Neural progenitor cell (in vitro differentiated cells): ENCODE measurements around the gene RXFP1. TPM values are rescaled to one million over a fixed set of nuclear protein-coding genes. Genes with fewer than 3 reads are reported as not detected.
"Not testable (repeated sequence)": the region's sequence is repeated elsewhere in the genome, so short reads cannot be mapped to it uniquely, and the experiment has no call there.

Source experiments
- DNase-seq: peaks from one replicate; pipeline ENCODE4 v3.0.0-alpha.2; 2016; ENCODE audit warnings: low spot score
- H2AFZ ChIP-seq: fragments of 200-600 bp; sonication (generic); replicated peaks from 2 replicates; pipeline ENCODE4 v1.6.1; 2016; ENCODE audit warnings: antibody characterized with exemption
- H3F3A ChIP-seq: fragments of 200-600 bp; sonication (generic); 2 replicates; pipeline ENCODE4 v1.6.1; 2016; ENCODE audit warnings: antibody characterized with exemption, low read depth
- H3K27ac ChIP-seq: fragments of 200-600 bp; sonication (generic); 2 replicates; pipeline ENCODE4 v1.5.1; 2016; ENCODE audit warnings: mild to moderate bottlenecking
- H3K27me3 ChIP-seq: fragments of 200-600 bp; sonication (generic); 2 replicates; pipeline ENCODE4 v1.6.1; 2016; ENCODE audit warnings: mild to moderate bottlenecking, moderate library complexity
- H3K36me3 ChIP-seq: fragments of 200-600 bp; sonication (generic); 2 replicates; pipeline ENCODE4 v1.5.1; 2016
- H3K4me1 ChIP-seq: fragments of 200-600 bp; sonication (generic); 2 replicates; pipeline ENCODE4 v1.6.1; 2016; ENCODE audit warnings: mixed run types
- H3K4me2 ChIP-seq: fragments of 200-600 bp; sonication (generic); 2 replicates; pipeline ENCODE4 v1.6.1; 2016
- H3K4me3 ChIP-seq: fragments of 200-600 bp; sonication (generic); 2 replicates; pipeline ENCODE4 v1.5.1; 2016
- H3K79me2 ChIP-seq: fragments of 200-600 bp; sonication (generic); 2 replicates; pipeline ENCODE4 v1.6.1; 2016; ENCODE audit warnings: low read depth
- H3K9ac ChIP-seq: fragments of 200-600 bp; sonication (generic); 2 replicates; pipeline ENCODE4 v1.6.1; 2016
- H3K9me3 ChIP-seq: fragments of 200-600 bp; sonication (generic); 2 replicates; pipeline ENCODE4 v1.5.1; 2016; ENCODE audit warnings: low read depth
- H4K20me1 ChIP-seq: fragments of 200-600 bp; sonication (generic); 2 replicates; pipeline ENCODE4 v1.6.1; 2016; ENCODE audit warnings: low read depth
- H3K27ac Mint-ChIP-seq: 3 replicates; pipeline ENCODE4 v1.8.0; 2021; ENCODE audit warnings: mixed read lengths
- H3K27me3 Mint-ChIP-seq: 2 replicates; pipeline ENCODE4 v1.8.0; 2022; ENCODE audit warnings: low read depth, mild to moderate bottlenecking, inconsistent platforms, moderate library complexity, mixed read lengths; ENCODE audit not compliant: insufficient read depth
- H3K36me3 Mint-ChIP-seq: 3 replicates; pipeline ENCODE4 v1.8.0; 2021; ENCODE audit warnings: mixed read lengths
- H3K4me1 Mint-ChIP-seq: 3 replicates; pipeline ENCODE4 v1.8.0; 2021; ENCODE audit warnings: mixed read lengths
- H3K4me3 Mint-ChIP-seq: 3 replicates; pipeline ENCODE4 v1.8.0; 2021; ENCODE audit warnings: mild to moderate bottlenecking, moderate library complexity, mixed read lengths
- H3K9me3 Mint-ChIP-seq: 3 replicates; pipeline ENCODE4 v1.8.0; 2020; ENCODE audit warnings: mixed read lengths
- EZH2 ChIP-seq: fragments of 200-600 bp; sonication (generic); IDR thresholded peaks from 2 replicates; pipeline ENCODE4 v1.6.1; 2017; ENCODE audit warnings: antibody characterized with exemption, mild to moderate bottlenecking, moderate library complexity
- EZH2phosphoT487 ChIP-seq: fragments of 200-600 bp; sonication (generic); IDR thresholded peaks from 2 replicates; pipeline ENCODE4 v1.6.1; 2017; ENCODE audit warnings: antibody characterized with exemption
- total RNA-seq: library from RNA; depleted of rRNA; stranded (reverse); fragments of >200 nt; gene quantifications from 2 replicates; pipeline ENCODE4 v1.2.3, GENCODE V29; 2015; ENCODE audit warnings: low replicate concordance
- TF ChIP-seq, protein P1 (sequence below): fragments of 200-600 bp; sonication (generic); IDR thresholded peaks from 2 replicates; pipeline ENCODE4 v1.5.1; 2017; ENCODE audit warnings: antibody characterized with exemption, mild to moderate bottlenecking

Gene RXFP1
- total RNA-seq, 1 donor from 2014 or later, result not detected

GRCh38 chr4:158663707-158664625, 142.3 kb downstream of the RXFP1 start:
- not testable (repeated sequence) for H4K20me1 ChIP-seq, H3F3A ChIP-seq, H3K4me1 Mint-ChIP-seq, H3K27me3 Mint-ChIP-seq, H3K9me3 ChIP-seq, H3K4me3 ChIP-seq, H2AFZ ChIP-seq, H3K9ac ChIP-seq, H3K27ac ChIP-seq, H3K9me3 Mint-ChIP-seq, H3K27ac Mint-ChIP-seq, H3K4me1 ChIP-seq, H3K27me3 ChIP-seq, DNase-seq, H3K36me3 ChIP-seq, H3K4me2 ChIP-seq, H3K4me3 Mint-ChIP-seq
- peaks cover 28% of the 10 kb centered on the region for H3K79me2 ChIP-seq
- peaks cover 14% of the 10 kb centered on the region for H3K36me3 Mint-ChIP-seq

GRCh38 chr4:158664806-158665205, 143.1 kb downstream of the RXFP1 start:
- no peaks in the 10 kb centered on the region for H3K36me3 ChIP-seq
- no peak overlapping the region for H3K9ac ChIP-seq
- H3K79me2 ChIP-seq, result peaks cover 37% of the 10 kb centered on the region
- H3K27me3 Mint-ChIP-seq, result no peaks in the 10 kb centered on the region
- peaks cover 2% of the 10 kb centered on the region for H3K4me1 Mint-ChIP-seq
- peaks cover 4% of the 10 kb centered on the region for H3F3A ChIP-seq
- H2AFZ ChIP-seq, result no peak overlapping the region
- peaks cover 3% of the 10 kb centered on the region for H3K9me3 Mint-ChIP-seq
- no peaks in the 10 kb centered on the region for H3K27me3 ChIP-seq
- DNase-seq, result no peak
- H3K27ac Mint-ChIP-seq, result no peak overlapping the region
- TF ChIP-seq, protein P1, sequence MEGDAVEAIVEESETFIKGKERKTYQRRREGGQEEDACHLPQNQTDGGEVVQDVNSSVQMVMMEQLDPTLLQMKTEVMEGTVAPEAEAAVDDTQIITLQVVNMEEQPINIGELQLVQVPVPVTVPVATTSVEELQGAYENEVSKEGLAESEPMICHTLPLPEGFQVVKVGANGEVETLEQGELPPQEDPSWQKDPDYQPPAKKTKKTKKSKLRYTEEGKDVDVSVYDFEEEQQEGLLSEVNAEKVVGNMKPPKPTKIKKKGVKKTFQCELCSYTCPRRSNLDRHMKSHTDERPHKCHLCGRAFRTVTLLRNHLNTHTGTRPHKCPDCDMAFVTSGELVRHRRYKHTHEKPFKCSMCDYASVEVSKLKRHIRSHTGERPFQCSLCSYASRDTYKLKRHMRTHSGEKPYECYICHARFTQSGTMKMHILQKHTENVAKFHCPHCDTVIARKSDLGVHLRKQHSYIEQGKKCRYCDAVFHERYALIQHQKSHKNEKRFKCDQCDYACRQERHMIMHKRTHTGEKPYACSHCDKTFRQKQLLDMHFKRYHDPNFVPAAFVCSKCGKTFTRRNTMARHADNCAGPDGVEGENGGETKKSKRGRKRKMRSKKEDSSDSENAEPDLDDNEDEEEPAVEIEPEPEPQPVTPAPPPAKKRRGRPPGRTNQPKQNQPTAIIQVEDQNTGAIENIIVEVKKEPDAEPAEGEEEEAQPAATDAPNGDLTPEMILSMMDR, result no peak
- no peak for TF ChIP-seq EZH2phosphoT487
- H3K4me1 ChIP-seq, result no peaks in the 10 kb centered on the region
- H3K27ac ChIP-seq, result no peak overlapping the region
- H3K9me3 ChIP-seq, result no peaks in the 10 kb centered on the region
- H4K20me1 ChIP-seq, result peaks cover 15% of the 10 kb centered on the region
- H3K4me3 ChIP-seq, result no peak overlapping the region
- H3K4me2 ChIP-seq, result no peak overlapping the region
- peaks cover 16% of the 10 kb centered on the region for H3K36me3 Mint-ChIP-seq
- H3K4me3 Mint-ChIP-seq, result no peak overlapping the region

DNA sequence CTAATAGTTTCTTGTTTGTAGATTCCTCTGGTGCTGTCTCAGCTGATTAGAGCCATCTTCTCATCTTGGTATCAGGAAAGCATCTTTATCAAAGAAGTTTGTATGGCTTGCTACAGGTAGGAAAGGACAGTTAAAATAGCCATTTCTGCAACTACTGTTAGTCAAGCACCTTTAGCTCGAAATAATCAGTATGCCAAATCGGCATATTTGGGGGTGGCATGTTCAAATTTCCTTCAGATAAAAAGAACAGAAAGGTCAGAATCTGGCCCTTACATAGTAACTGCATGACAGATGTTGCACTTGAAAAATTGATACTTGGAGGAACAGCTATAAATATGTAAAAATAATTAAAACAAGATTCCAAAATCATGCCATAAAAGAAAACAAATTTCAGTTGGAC, 145.2 kb downstream of the RXFP1 start:
- peaks cover 2% of the 10 kb centered on the region for H3K27me3 Mint-ChIP-seq
- Histone ChIP-seq H3K4me3 (no peak overlapping the region), H3K27ac (no peak overlapping the region), H3K9me3 (no peaks in the 10 kb centered on the region), H3K27me3 (no peaks in the 10 kb centered on the region), H3K79me2 (peaks cover 55% of the 10 kb centered on the region), H3K36me3 (no peaks in the 10 kb centered on the region), H4K20me1 (peaks cover 23% of the 10 kb centered on the region), H2AFZ (no peak overlapping the region), H3K4me2 (no peak overlapping the region), H3K4me1 (peaks cover 7% of the 10 kb centered on the region), H3K9ac (no peak overlapping the region), H3F3A (peaks cover 19% of the 10 kb centered on the region)
- no peak overlapping the region for H3K27ac Mint-ChIP-seq
- no peak for DNase-seq
- H3K36me3 Mint-ChIP-seq, result peaks cover 16% of the 10 kb centered on the region
- peaks cover 11% of the 10 kb centered on the region for H3K4me1 Mint-ChIP-seq
- peaks cover 3% of the 10 kb centered on the region for H3K9me3 Mint-ChIP-seq
- H3K4me3 Mint-ChIP-seq, result no peak overlapping the region
- TF ChIP-seq EZH2, result no peak
- TF ChIP-seq EZH2phosphoT487, result no peak
- TF ChIP-seq, protein P1, result no peak

GRCh38 chr4:158667651-158668198, 146.0 kb downstream of the RXFP1 start:
- Mint-ChIP-seq H3K4me1 (peaks cover 12% of the 10 kb centered on the region), H3K27ac (no peak overlapping the region), H3K4me3 (no peak overlapping the region), H3K27me3 (peaks cover 6% of the 10 kb centered on the region), H3K9me3 (peaks cover 3% of the 10 kb centered on the region), H3K36me3 (peaks cover 16% of the 10 kb centered on the region)
- no peaks in the 10 kb centered on the region for H3K9me3 ChIP-seq
- H3K27me3 ChIP-seq, result no peaks in the 10 kb centered on the region
- H3K4me3 ChIP-seq, result no peak overlapping the region
- no peak overlapping the region for H3K4me2 ChIP-seq
- H2AFZ ChIP-seq, result no peak overlapping the region
- H3K79me2 ChIP-seq, result peaks cover 55% of the 10 kb centered on the region
- H3K4me1 ChIP-seq, result peaks cover 7% of the 10 kb centered on the region
- H3K27ac ChIP-seq, result no peak overlapping the region
- no peaks in the 10 kb centered on the region for H3K36me3 ChIP-seq
- peaks cover 24% of the 10 kb centered on the region for H3F3A ChIP-seq
- no peak overlapping the region for H3K9ac ChIP-seq
- peaks cover 23% of the 10 kb centered on the region for H4K20me1 ChIP-seq
- TF ChIP-seq EZH2phosphoT487 (no peak), EZH2 (no peak)
- TF ChIP-seq, protein P1, result peak; percentile 55
- no peak for DNase-seq
